ENCODE measurements around the gene RAB2B.

- TF ChIP-seq, protein P1, sequence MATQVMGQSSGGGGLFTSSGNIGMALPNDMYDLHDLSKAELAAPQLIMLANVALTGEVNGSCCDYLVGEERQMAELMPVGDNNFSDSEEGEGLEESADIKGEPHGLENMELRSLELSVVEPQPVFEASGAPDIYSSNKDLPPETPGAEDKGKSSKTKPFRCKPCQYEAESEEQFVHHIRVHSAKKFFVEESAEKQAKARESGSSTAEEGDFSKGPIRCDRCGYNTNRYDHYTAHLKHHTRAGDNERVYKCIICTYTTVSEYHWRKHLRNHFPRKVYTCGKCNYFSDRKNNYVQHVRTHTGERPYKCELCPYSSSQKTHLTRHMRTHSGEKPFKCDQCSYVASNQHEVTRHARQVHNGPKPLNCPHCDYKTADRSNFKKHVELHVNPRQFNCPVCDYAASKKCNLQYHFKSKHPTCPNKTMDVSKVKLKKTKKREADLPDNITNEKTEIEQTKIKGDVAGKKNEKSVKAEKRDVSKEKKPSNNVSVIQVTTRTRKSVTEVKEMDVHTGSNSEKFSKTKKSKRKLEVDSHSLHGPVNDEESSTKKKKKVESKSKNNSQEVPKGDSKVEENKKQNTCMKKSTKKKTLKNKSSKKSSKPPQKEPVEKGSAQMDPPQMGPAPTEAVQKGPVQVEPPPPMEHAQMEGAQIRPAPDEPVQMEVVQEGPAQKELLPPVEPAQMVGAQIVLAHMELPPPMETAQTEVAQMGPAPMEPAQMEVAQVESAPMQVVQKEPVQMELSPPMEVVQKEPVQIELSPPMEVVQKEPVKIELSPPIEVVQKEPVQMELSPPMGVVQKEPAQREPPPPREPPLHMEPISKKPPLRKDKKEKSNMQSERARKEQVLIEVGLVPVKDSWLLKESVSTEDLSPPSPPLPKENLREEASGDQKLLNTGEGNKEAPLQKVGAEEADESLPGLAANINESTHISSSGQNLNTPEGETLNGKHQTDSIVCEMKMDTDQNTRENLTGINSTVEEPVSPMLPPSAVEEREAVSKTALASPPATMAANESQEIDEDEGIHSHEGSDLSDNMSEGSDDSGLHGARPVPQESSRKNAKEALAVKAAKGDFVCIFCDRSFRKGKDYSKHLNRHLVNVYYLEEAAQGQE (IDR thresholded peaks at IDR 0.05; ENCODE audit: insufficient read depth in 1 of 2, low read depth in 2 of 2, low read length in 2 of 2) = no peak
- no peak for TF ChIP-seq TAF1 (IDR thresholded peaks at IDR 0.05; ENCODE audit: borderline replicate concordance, insufficient read depth, low read length)
- no peak for TF ChIP-seq POLR2AphosphoS5 (IDR thresholded peaks at IDR 0.05; ENCODE audit: low read depth, low read length)
- TF ChIP-seq SIN3A (IDR thresholded peaks at IDR 0.05; ENCODE audit: borderline replicate concordance, insufficient read depth, low read length) = no peak
Observed at GRCh38 chr14:21419528-21419927, 57.2 kb downstream of the RAB2B start.
